Karpas-422 (cell line): ENCODE results near the gene ZNF689. TPM values are rescaled to one million over a fixed set of nuclear protein-coding genes. Genes with fewer than 3 reads are reported as not detected.

ENCODE experiments used
- DNase-seq: peaks from one replicate; pipeline ENCODE4 v3.0.0-alpha.2; 2015
- H2AFZ ChIP-seq: fragments of 200-600 bp; sonication (generic); 2 replicates; pipeline ENCODE4 v1.6.1; 2014; ENCODE audit warnings: antibody characterized with exemption, low read length, mixed read lengths
- H3K27ac ChIP-seq: fragments of 200-600 bp; sonication (generic); 2 replicates; pipeline ENCODE4 v1.5.1; 2014; ENCODE audit warnings: mild to moderate bottlenecking, low read length, moderate library complexity
- H3K27me3 ChIP-seq: fragments of 200-600 bp; sonication (generic); 2 replicates; pipeline ENCODE4 v1.6.1; 2014; ENCODE audit warnings: low read length, mixed read lengths
- H3K36me3 ChIP-seq: fragments of 200-600 bp; sonication (generic); 2 replicates; pipeline ENCODE4 v1.6.1; 2014; ENCODE audit warnings: low read length, mixed read lengths; ENCODE audit not compliant: insufficient read depth
- H3K4me1 ChIP-seq: fragments of 200-600 bp; sonication (generic); 2 replicates; pipeline ENCODE4 v1.6.1; 2014; ENCODE audit warnings: mild to moderate bottlenecking, low read length, mixed read lengths
- H3K4me2 ChIP-seq: fragments of 200-600 bp; sonication (generic); 2 replicates; pipeline ENCODE4 v1.6.1; 2014; ENCODE audit warnings: low read length, low read depth, mild to moderate bottlenecking; ENCODE audit not compliant: poor library complexity, severe bottlenecking
- H3K4me3 ChIP-seq: fragments of 200-600 bp; sonication (generic); 2 replicates; pipeline ENCODE4 v1.5.1; 2014; ENCODE audit warnings: mild to moderate bottlenecking, antibody characterized with exemption, low read length, mixed read lengths
- H3K79me2 ChIP-seq: fragments of 200-600 bp; sonication (generic); 2 replicates; pipeline ENCODE4 v1.6.1; 2014; ENCODE audit warnings: mild to moderate bottlenecking, low read length, mixed read lengths
- H3K9ac ChIP-seq: fragments of 200-600 bp; sonication (generic); 2 replicates; pipeline ENCODE4 v1.6.0; 2014; ENCODE audit warnings: low read length
- H3K9me2 ChIP-seq: fragments of 200-600 bp; sonication (generic), shearing (Covaris generic); replicated peaks from 2 replicates; pipeline ENCODE4 v1.6.0; 2014; ENCODE audit warnings: mild to moderate bottlenecking, low read length, moderate library complexity; ENCODE audit not compliant: insufficient read depth
- H3K9me3 ChIP-seq: fragments of 300-700, 200-600 bp; sonication (generic); 2 replicates; pipeline ENCODE4 v1.6.1; 2014; ENCODE audit warnings: low read length, mixed read lengths
- H4K20me1 ChIP-seq: fragments of 200-600 bp; sonication (generic); 2 replicates; pipeline ENCODE4 v1.6.1; 2014; ENCODE audit warnings: mild to moderate bottlenecking, antibody characterized with exemption, low read length, low read depth; ENCODE audit not compliant: insufficient read depth
- total RNA-seq: library from RNA; depleted of rRNA; stranded (reverse); fragments of >200 nt; shearing (Covaris generic); gene quantifications from 2 replicates; pipeline ENCODE4 v1.2.3, GENCODE V29; 2014; ENCODE audit warnings: low replicate concordance

The ZNF689 gene
- total RNA-seq, 1 experiment from 2014 or later, result 7.5 TPM

- Histone ChIP-seq H3K4me1 (peaks cover 55% of the 10 kb centered on the region), H3K9me2 (no peaks in the 10 kb centered on the region), H3K4me3 (no peak overlapping the region), H3K27me3 (no peaks in the 10 kb centered on the region), H3K27ac (peak overlapping the region; percentile 91), H4K20me1 (no peaks in the 10 kb centered on the region), H3K9ac (no peak overlapping the region), H3K9me3 (no peaks in the 10 kb centered on the region; the same call in 1 of the 2 replicates), H2AFZ (peak overlapping the region; percentile 95), H3K79me2 (no peaks in the 10 kb centered on the region), H3K4me2 (peak overlapping the region; percentile 6), H3K36me3 (no peaks in the 10 kb centered on the region)
- DNase-seq, result no peak
Observed at GRCh38 chr16:30619202-30619601, 9.0 kb upstream of the ZNF689 start.

GRCh38 chr16:30615358-30616091 lies 5.3 kb upstream of the ZNF689 start:
- Histone ChIP-seq H3K27me3 (no peaks in the 10 kb centered on the region), H2AFZ (no peak overlapping the region), H3K9me2 (no peaks in the 10 kb centered on the region), H3K27ac (peak overlapping the region; percentile 72), H3K79me2 (no peaks in the 10 kb centered on the region), H3K4me2 (peak overlapping the region; percentile 15), H4K20me1 (no peaks in the 10 kb centered on the region), H3K4me3 (no peak overlapping the region), H3K9ac (peak overlapping the region; percentile 36), H3K9me3 (no peaks in the 10 kb centered on the region), H3K36me3 (no peaks in the 10 kb centered on the region), H3K4me1 (peaks cover 35% of the 10 kb centered on the region)
- DNase-seq, result peak; percentile 96

- Histone ChIP-seq H3K9me2 (no peaks in the 10 kb centered on the region), H4K20me1 (no peaks in the 10 kb centered on the region), H3K27ac (peak overlapping the region; percentile 76), H3K27me3 (no peaks in the 10 kb centered on the region), H3K4me3 (peak overlapping the region; percentile 85), H3K4me2 (peak overlapping the region; percentile 79), H3K36me3 (0 out of 2 replicates have a peak, but pooled peaks cover 3% of the 10 kb centered on the region), H2AFZ (peak overlapping the region; percentile 88), H3K4me1 (peaks cover 23% of the 10 kb centered on the region), H3K9me3 (no peaks in the 10 kb centered on the region), H3K9ac (peak overlapping the region; percentile 97), H3K79me2 (peaks cover 26% of the 10 kb centered on the region)
- DNase-seq, result peak; percentile 81
Observed at GRCh38 chr16:30609002-30609925, 925 bp downstream of the ZNF689 start.

- H3K9ac ChIP-seq, result no peak overlapping the region
Observed at GRCh38 chr16:30606004-30606403, 4.2 kb downstream of the ZNF689 start.

GRCh38 chr16:30605158-30605557 lies 5.0 kb downstream of the ZNF689 start:
- Histone ChIP-seq H3K36me3 (peaks cover 11% of the 10 kb centered on the region), H3K9ac (no peak overlapping the region), H3K4me2 (no peak overlapping the region), H3K79me2 (peaks cover 26% of the 10 kb centered on the region), H2AFZ (no peak overlapping the region), H3K9me2 (no peaks in the 10 kb centered on the region), H3K4me3 (no peak overlapping the region), H3K27ac (no peak overlapping the region), H3K27me3 (no peaks in the 10 kb centered on the region), H3K9me3 (no peaks in the 10 kb centered on the region), H3K4me1 (peaks cover 11% of the 10 kb centered on the region), H4K20me1 (no peaks in the 10 kb centered on the region)
- DNase-seq, result no peak

More at GRCh38 chr16:30606004-30606403, 4.2 kb downstream of the ZNF689 start:
- H3K27me3 ChIP-seq, result no peaks in the 10 kb centered on the region
- H3K36me3 ChIP-seq, result peaks cover 11% of the 10 kb centered on the region
- peaks cover 14% of the 10 kb centered on the region for H3K4me1 ChIP-seq
- H3K79me2 ChIP-seq, result peaks cover 26% of the 10 kb centered on the region
- no peaks in the 10 kb centered on the region for H4K20me1 ChIP-seq
- H3K9me2 ChIP-seq, result no peaks in the 10 kb centered on the region
- no peak overlapping the region for H3K4me3 ChIP-seq
- no peaks in the 10 kb centered on the region for H3K9me3 ChIP-seq
- no peak for DNase-seq
- H2AFZ ChIP-seq, result no peak overlapping the region
- H3K4me2 ChIP-seq, result no peak overlapping the region
- no peak overlapping the region for H3K27ac ChIP-seq

GRCh38 chr16:30604316-30604947 lies 5.8 kb downstream of the ZNF689 start:
- Histone ChIP-seq H4K20me1 (no peaks in the 10 kb centered on the region), H3K27me3 (no peaks in the 10 kb centered on the region), H3K36me3 (peaks cover 11% of the 10 kb centered on the region), H3K9me2 (no peaks in the 10 kb centered on the region), H3K79me2 (peaks cover 20% of the 10 kb centered on the region), H3K9ac (no peak overlapping the region), H3K27ac (no peak overlapping the region), H3K4me1 (peaks cover 11% of the 10 kb centered on the region), H3K4me2 (no peak overlapping the region), H3K9me3 (no peaks in the 10 kb centered on the region), H3K4me3 (no peak overlapping the region), H2AFZ (no peak overlapping the region)
- no peak for DNase-seq

- Histone ChIP-seq H3K4me3 (no peak overlapping the region), H3K27me3 (no peaks in the 10 kb centered on the region), H3K4me2 (no peak overlapping the region), H3K9ac (no peak overlapping the region), H3K36me3 (peaks cover 11% of the 10 kb centered on the region), H3K9me2 (no peaks in the 10 kb centered on the region), H3K79me2 (peaks cover 15% of the 10 kb centered on the region), H3K9me3 (no peaks in the 10 kb centered on the region), H2AFZ (no peak overlapping the region), H3K4me1 (peaks cover 7% of the 10 kb centered on the region), H4K20me1 (no peaks in the 10 kb centered on the region), H3K27ac (no peak overlapping the region)
- DNase-seq, result no peak
Observed at GRCh38 chr16:30603945-30604315, 6.3 kb downstream of the ZNF689 start.
